Tibial nerve (tissue), 4 donors: ENCODE data around the gene GNG12. TPM values are rescaled to one million over a fixed set of nuclear protein-coding genes. Genes with fewer than 3 reads are reported as not detected.
A peak's percentile ranks its signal among the peaks of the same experiment; 100 is the strongest.

Source experiments
- DNase-seq, 2 donors: peaks; one replicate each; pipeline ENCODE4 v3.0.0-alpha.2; 2019; ENCODE audit warnings: low spot score in 2 of 2
- H3K27ac ChIP-seq, 4 donors: fragments of 200-600 bp; sonication (generic) in 3 of 4; one replicate each; pipeline ENCODE4 v1.5.1; 2017 to 2019; ENCODE audit warnings: mild to moderate bottlenecking in 1 of 4
- H3K27me3 ChIP-seq, 2 donors: fragments of 200-600 bp; sonication (generic) in 1 of 2; one replicate each; pipeline versions ENCODE4 v1.5.1 to v1.6.0; 2017 to 2019
- H3K36me3 ChIP-seq, 3 donors: fragments of 200-600 bp; sonication (generic); one replicate each; pipeline ENCODE4 v1.5.1; 2018 to 2019
- H3K4me1 ChIP-seq, 4 donors: fragments of 200-600 bp; sonication (generic) in 3 of 4; one replicate each; pipeline ENCODE4 v1.5.1; 2017 to 2019
- H3K4me3 ChIP-seq, 4 donors: fragments of 200-600 bp; sonication (generic) in 3 of 4; one replicate each; pipeline ENCODE4 v1.5.1; 2017 to 2019; ENCODE audit warnings: mild to moderate bottlenecking in 1 of 4, moderate library complexity in 1 of 4
- H3K9me3 ChIP-seq, 4 donors: fragments of 200-600 bp; sonication (generic) in 3 of 4; one replicate each; pipeline ENCODE4 v1.5.1; 2017 to 2019
- EP300 ChIP-seq, 2 donors: sonication (generic); formaldehyde crosslinking; IDR thresholded peaks; one replicate each; pipeline ENCODE4 v1.6.1; 2017; ENCODE audit warnings: antibody characterized with exemption in 2 of 2, mild to moderate bottlenecking in 1 of 2
- POLR2A ChIP-seq, 2 donors: fragments of 450-650 bp; IDR thresholded peaks; one replicate each; pipeline ENCODE4 v1.6.1; 2017; ENCODE audit warnings: antibody characterized with exemption in 2 of 2, mild to moderate bottlenecking in 2 of 2, moderate library complexity in 2 of 2
- WGBS, 2 donors: methylation state at CpG; one replicate each; pipeline ENCODE4 v1.1.5; 2018; 5-methylcytosine and 5-hydroxymethylcytosine counted together
- total RNA-seq, 4 donors: library from RNA; depleted of rRNA; stranded (reverse); fragments of >200 nt; gene quantifications; one replicate each; pipeline ENCODE4 v1.1.0, GENCODE V29; 2016
- TF ChIP-seq, protein P1 (sequence below), 5 experiments: fragments of 200-600 bp in 3 of 5; fragments of 450-650 bp in 2 of 5; sonication (generic) in 3 of 5; IDR thresholded peaks; one replicate each; pipeline ENCODE4 v1.5.1; 2016 to 2019; ENCODE audit warnings: antibody characterized with exemption in 5 of 5, mild to moderate bottlenecking in 3 of 5, moderate library complexity in 2 of 5

GNG12 gene
- total RNA-seq, 4 donors from 2014 or later: 55.9 to 71.8 (median 68.4) TPM

DNA sequence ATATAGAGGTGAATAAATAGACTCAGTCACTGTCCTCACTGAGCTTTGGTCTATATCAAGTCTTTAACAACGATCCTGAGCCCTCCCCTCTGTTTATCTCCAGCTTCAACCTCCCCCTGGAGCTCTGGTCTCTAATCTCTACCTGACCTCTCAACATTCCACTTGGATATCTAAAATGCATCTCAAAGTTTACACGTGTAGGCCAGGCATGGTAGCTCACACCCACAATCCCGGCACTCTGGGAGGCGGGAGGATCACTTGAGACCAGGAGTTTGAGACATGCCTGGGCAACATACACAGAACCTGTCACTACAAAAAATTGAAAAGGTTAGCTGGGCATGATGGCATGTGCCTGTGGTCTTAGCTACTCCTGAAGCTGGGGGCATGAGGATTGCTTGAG is 94.9 kb downstream of the GNG12 start:
- no peak overlapping the region for H3K4me3 ChIP-seq
- no peak for DNase-seq
- no peaks in the 10 kb centered on the region for H3K36me3 ChIP-seq
- no peak overlapping the region for H3K27ac ChIP-seq
- peaks cover 0 to 75% (median 42%) of the 10 kb centered on the region in 4 donors for H3K4me1 ChIP-seq
- 78 to 86% methylated on average over 4 of the region's 4 CpGs for WGBS, 2 donors
- no peaks in the 10 kb centered on the region for H3K9me3 ChIP-seq
- TF ChIP-seq POLR2A (IDR thresholded peaks at IDR 0.05): no peak
- TF ChIP-seq EP300 (IDR thresholded peaks at IDR 0.05): no peak
- TF ChIP-seq, protein P1, sequence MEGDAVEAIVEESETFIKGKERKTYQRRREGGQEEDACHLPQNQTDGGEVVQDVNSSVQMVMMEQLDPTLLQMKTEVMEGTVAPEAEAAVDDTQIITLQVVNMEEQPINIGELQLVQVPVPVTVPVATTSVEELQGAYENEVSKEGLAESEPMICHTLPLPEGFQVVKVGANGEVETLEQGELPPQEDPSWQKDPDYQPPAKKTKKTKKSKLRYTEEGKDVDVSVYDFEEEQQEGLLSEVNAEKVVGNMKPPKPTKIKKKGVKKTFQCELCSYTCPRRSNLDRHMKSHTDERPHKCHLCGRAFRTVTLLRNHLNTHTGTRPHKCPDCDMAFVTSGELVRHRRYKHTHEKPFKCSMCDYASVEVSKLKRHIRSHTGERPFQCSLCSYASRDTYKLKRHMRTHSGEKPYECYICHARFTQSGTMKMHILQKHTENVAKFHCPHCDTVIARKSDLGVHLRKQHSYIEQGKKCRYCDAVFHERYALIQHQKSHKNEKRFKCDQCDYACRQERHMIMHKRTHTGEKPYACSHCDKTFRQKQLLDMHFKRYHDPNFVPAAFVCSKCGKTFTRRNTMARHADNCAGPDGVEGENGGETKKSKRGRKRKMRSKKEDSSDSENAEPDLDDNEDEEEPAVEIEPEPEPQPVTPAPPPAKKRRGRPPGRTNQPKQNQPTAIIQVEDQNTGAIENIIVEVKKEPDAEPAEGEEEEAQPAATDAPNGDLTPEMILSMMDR (IDR thresholded peaks at IDR 0.05): no peak
- no peaks in the 10 kb centered on the region for H3K27me3 ChIP-seq

DNA sequence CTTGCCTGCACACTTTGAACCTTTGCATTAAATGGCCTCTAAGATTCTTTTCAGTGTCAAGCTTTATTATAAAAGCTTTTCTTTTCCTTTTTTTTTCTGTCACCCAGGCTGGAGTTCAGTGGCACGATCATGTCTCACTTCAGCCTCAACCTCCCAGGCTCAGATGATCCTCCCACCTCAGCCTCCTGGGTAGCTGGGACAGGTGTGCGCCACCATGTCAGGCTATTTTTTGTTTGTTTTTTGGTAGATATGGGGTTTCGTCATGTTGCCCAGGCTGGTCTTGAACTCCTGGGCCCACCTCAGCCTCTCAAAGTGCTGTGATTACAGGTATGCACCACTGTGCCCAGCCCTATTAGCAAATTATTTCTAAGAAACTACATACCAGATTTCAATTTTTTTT is 95.4 kb downstream of the GNG12 start:
- H3K27ac ChIP-seq: peak overlapping the region in 2 of 4 donors; percentile 21 to 81
- TF ChIP-seq, protein P1 (IDR thresholded peaks at IDR 0.05): no peak
- TF ChIP-seq EP300 (IDR thresholded peaks at IDR 0.05) (no peak), POLR2A (IDR thresholded peaks at IDR 0.05) (no peak)
- DNase-seq: no peak
- no peaks in the 10 kb centered on the region for H3K36me3 ChIP-seq
- no peaks in the 10 kb centered on the region for H3K27me3 ChIP-seq
- 96 to 97% methylated on average over 3 of the region's 3 CpGs for WGBS, 2 donors
- H3K4me1 ChIP-seq: peaks cover 0 to 80% (median 47%) of the 10 kb centered on the region in 4 donors
- no peaks in the 10 kb centered on the region for H3K9me3 ChIP-seq
- H3K4me3 ChIP-seq: no peak overlapping the region

DNA sequence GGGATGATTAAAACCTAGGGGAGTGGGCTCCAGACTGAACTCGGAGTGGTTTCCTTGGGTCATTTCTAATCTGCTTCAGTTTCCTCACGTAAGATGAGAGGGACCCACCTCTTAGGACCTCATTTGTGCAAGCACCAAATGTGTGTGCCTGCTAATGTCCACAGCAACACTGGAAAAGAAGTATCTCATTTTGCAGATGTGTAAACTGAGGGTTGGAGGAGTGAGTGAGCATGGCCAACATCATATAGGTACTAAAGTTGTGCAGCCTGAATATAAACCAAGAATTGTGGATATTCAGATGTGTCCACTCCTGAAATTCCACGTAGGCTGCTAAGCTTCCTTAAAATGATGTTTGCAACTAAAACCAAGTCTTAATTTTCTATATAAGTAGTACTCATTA is 96.5 kb downstream of the GNG12 start:
- H3K27me3 ChIP-seq: no peaks in the 10 kb centered on the region
- H3K4me3 ChIP-seq: peak overlapping the region in 1 of 4 donors; percentile 28
- WGBS, 2 donors: 82 to 87% methylated on average over 3 of the region's 3 CpGs
- H3K27ac ChIP-seq: peak overlapping the region in 3 of 4 donors; percentile 79 to 93 (median 81)
- TF ChIP-seq EP300 (IDR thresholded peaks at IDR 0.05) (no peak), POLR2A (IDR thresholded peaks at IDR 0.05) (no peak)
- TF ChIP-seq, protein P1 (IDR thresholded peaks at IDR 0.05): no peak
- DNase-seq: no peak
- no peaks in the 10 kb centered on the region for H3K36me3 ChIP-seq
- H3K4me1 ChIP-seq: peaks cover 0 to 89% (median 49%) of the 10 kb centered on the region in 4 donors
- H3K9me3 ChIP-seq: no peaks in the 10 kb centered on the region

DNA sequence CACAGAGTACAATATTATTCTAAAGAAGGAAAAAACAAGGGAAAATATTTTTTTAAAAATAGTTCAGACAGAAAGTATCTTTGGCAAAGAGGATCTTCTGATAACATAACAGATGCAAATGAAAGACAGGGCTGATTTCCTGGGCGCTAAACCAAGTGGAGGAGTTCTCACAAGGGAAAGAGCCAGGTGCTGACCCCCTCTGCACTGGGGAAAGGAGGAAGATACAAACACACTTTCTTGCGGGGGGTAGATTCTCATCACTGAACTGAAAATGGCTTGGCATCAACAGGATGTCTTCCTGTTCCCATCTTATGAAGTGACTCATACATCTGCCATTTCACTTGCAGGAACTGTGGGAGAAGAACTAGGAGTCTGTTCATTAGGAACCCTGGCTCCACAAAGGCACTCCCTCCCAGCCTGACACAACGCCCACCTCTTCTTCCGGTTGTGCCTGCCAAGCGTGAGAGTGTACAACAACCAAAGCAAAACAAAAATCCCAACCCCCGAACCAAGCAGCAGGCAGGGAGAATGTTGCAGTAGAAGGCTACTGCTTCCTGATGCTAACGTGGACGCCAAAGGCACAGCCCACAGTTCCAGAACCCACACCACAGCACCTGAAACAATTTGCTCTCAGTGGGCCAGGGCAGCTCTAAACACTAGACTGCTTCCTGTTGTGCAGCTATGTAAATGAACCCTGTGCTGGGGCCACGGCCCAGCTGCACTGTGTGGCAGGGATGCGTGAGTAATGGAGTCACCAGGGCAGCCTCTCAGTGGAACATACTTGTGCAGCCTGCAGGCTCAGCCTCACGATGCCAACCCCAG is 97.2 kb downstream of the GNG12 start:
- peak overlapping the region; percentile 13 to 93 (median 80) for H3K27ac ChIP-seq
- H3K27me3 ChIP-seq: no peaks in the 10 kb centered on the region
- peaks cover 0 to 83% (median 46%) of the 10 kb centered on the region in 4 donors for H3K4me1 ChIP-seq
- no peaks in the 10 kb centered on the region for H3K36me3 ChIP-seq
- H3K4me3 ChIP-seq: peak overlapping the region in 2 of 4 donors; percentile 25 to 28
- H3K9me3 ChIP-seq: no peaks in the 10 kb centered on the region
- TF ChIP-seq POLR2A (IDR thresholded peaks at IDR 0.05): no peak
- peak in 1 of 2 donors; percentile 90 for TF ChIP-seq EP300 (IDR thresholded peaks at IDR 0.05)
- TF ChIP-seq, protein P1 (IDR thresholded peaks at IDR 0.05): no peak
- DNase-seq: peak; percentile 47 to 64
- WGBS, 2 donors: 6 to 9% methylated on average over 8 to 11 of the region's 11 CpGs

DNA sequence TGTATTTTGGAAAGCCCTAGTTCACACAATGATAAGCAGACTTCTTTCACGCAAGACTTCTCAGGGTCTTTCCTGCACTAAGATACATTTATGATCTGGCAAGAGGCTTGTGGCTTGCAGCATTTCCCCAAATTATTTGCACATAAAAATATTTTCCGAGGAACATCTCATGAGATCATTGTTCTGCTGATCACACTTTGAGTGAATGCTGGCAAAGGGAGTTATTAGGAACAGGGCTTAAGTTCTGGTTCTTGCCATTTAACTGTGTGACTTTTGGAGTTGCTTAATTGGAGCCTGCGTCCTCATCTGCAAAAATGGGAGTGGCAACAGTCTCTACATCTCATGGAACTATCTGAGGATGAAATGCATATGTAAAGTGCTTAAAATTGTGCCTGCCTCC is 98.1 kb downstream of the GNG12 start:
- Histone ChIP-seq H3K27me3 (no peaks in the 10 kb centered on the region), H3K27ac (peak overlapping the region in 3 of 4 donors; percentile 79 to 93 (median 81)), H3K4me3 (no peak overlapping the region), H3K36me3 (no peaks in the 10 kb centered on the region), H3K9me3 (no peaks in the 10 kb centered on the region), H3K4me1 (peaks cover 0 to 75% (median 46%) of the 10 kb centered on the region in 4 donors)
- no peak for DNase-seq
- WGBS, 2 donors: 48% methylated on average over 3 of the region's 3 CpGs
- TF ChIP-seq EP300 (IDR thresholded peaks at IDR 0.05) (no peak), POLR2A (IDR thresholded peaks at IDR 0.05) (no peak)
- TF ChIP-seq, protein P1 (IDR thresholded peaks at IDR 0.05): no peak
